ENCODE measurements around the gene GJA1. TPM values are rescaled to one million over a fixed set of nuclear protein-coding genes. Genes with fewer than 3 reads are reported as not detected.

The GJA1 gene
- total RNA-seq, 4 donors from 2014 or later, result 170 to 484 (median 346) TPM

GRCh38 chr6:121398127-121398526 lies 37.3 kb upstream of the GJA1 start:
- 75% methylated on average over 2 of the region's 2 CpGs for WGBS
- H3K27me3 ChIP-seq, result no peaks in the 10 kb centered on the region
- H3K27ac ChIP-seq, result no peak overlapping the region
- no peaks in the 10 kb centered on the region for H3K36me3 ChIP-seq
- TF ChIP-seq CTCF (IDR thresholded peaks at IDR 0.05) (no peak), EP300 (IDR thresholded peaks at IDR 0.05) (no peak), POLR2AphosphoS5 (IDR thresholded peaks at IDR 0.05) (no peak), POLR2A (IDR thresholded peaks at IDR 0.05) (no peak)
- no peak for DNase-seq (ENCODE audit: low spot score in 2 of 2)
- H3K4me3 ChIP-seq, result no peak overlapping the region
- H3K4me1 ChIP-seq, result no peaks in the 10 kb centered on the region
- H3K9me3 ChIP-seq, result no peaks in the 10 kb centered on the region

- DNase-seq (ENCODE audit: low spot score in 2 of 2), result no peak
- WGBS, result 83% methylated on average over 2 of the region's 2 CpGs
- no peak overlapping the region for H3K27ac ChIP-seq
Measured at GRCh38 chr6:121399966-121400365, 35.5 kb upstream of the GJA1 start.

GRCh38 chr6:121403964-121404363 lies 31.5 kb upstream of the GJA1 start:
- Histone ChIP-seq H3K4me1 (no peaks in the 10 kb centered on the region), H3K27ac (no peak overlapping the region), H3K4me3 (no peak overlapping the region), H3K36me3 (no peaks in the 10 kb centered on the region), H3K27me3 (peaks cover 5% of the 10 kb centered on the region), H3K9me3 (no peaks in the 10 kb centered on the region)
- 88% methylated on average over 2 of the region's 2 CpGs for WGBS
- no peak for TF ChIP-seq EP300 (IDR thresholded peaks at IDR 0.05)
- TF ChIP-seq POLR2A (IDR thresholded peaks at IDR 0.05), result no peak
- TF ChIP-seq CTCF (IDR thresholded peaks at IDR 0.05), result no peak
- TF ChIP-seq POLR2AphosphoS5 (IDR thresholded peaks at IDR 0.05), result no peak
- no peak for DNase-seq (ENCODE audit: low spot score in 2 of 2)

More at GRCh38 chr6:121399966-121400365, 35.5 kb upstream of the GJA1 start:
- no peaks in the 10 kb centered on the region for H3K27me3 ChIP-seq
- H3K9me3 ChIP-seq, result no peaks in the 10 kb centered on the region
- no peaks in the 10 kb centered on the region for H3K36me3 ChIP-seq
- TF ChIP-seq CTCF (IDR thresholded peaks at IDR 0.05) (no peak), EP300 (IDR thresholded peaks at IDR 0.05) (no peak), POLR2AphosphoS5 (IDR thresholded peaks at IDR 0.05) (no peak), POLR2A (IDR thresholded peaks at IDR 0.05) (no peak)
- H3K4me3 ChIP-seq, result no peak overlapping the region
- H3K4me1 ChIP-seq, result no peaks in the 10 kb centered on the region

GRCh38 chr6:121405306-121405705 lies 30.1 kb upstream of the GJA1 start:
- DNase-seq (ENCODE audit: low spot score in 2 of 2), result no peak
- H3K27ac ChIP-seq, result no peak overlapping the region
- no peak for TF ChIP-seq POLR2AphosphoS5 (IDR thresholded peaks at IDR 0.05)
- TF ChIP-seq CTCF (IDR thresholded peaks at IDR 0.05), result no peak
- TF ChIP-seq EP300 (IDR thresholded peaks at IDR 0.05), result no peak
- TF ChIP-seq POLR2A (IDR thresholded peaks at IDR 0.05), result no peak
- H3K4me1 ChIP-seq, result no peaks in the 10 kb centered on the region
- H3K27me3 ChIP-seq, result peaks cover 5% of the 10 kb centered on the region
- H3K9me3 ChIP-seq, result no peaks in the 10 kb centered on the region
- no peak overlapping the region for H3K4me3 ChIP-seq
- no peaks in the 10 kb centered on the region for H3K36me3 ChIP-seq
- WGBS, result 78% methylated on average over 9 of the region's 9 CpGs

- 96% methylated on average over 19 of the region's 19 CpGs for WGBS
Measured at GRCh38 chr6:121408321-121408720, 27.1 kb upstream of the GJA1 start.

More at GRCh38 chr6:121408321-121408720, 27.1 kb upstream of the GJA1 start:
- H3K27me3 ChIP-seq, result peaks cover 5% of the 10 kb centered on the region
- no peak overlapping the region for H3K4me3 ChIP-seq
- H3K36me3 ChIP-seq, result no peaks in the 10 kb centered on the region
- DNase-seq (ENCODE audit: low spot score in 2 of 2), result no peak
- H3K9me3 ChIP-seq, result no peaks in the 10 kb centered on the region
- no peaks in the 10 kb centered on the region for H3K4me1 ChIP-seq
- H3K27ac ChIP-seq, result no peak overlapping the region
- TF ChIP-seq POLR2AphosphoS5 (IDR thresholded peaks at IDR 0.05), result no peak
- TF ChIP-seq POLR2A (IDR thresholded peaks at IDR 0.05), result no peak
- TF ChIP-seq EP300 (IDR thresholded peaks at IDR 0.05), result no peak
- no peak for TF ChIP-seq CTCF (IDR thresholded peaks at IDR 0.05)
